IMR-90 (cell line): ENCODE results near the gene ALDH6A1. TPM values are rescaled to one million over a fixed set of nuclear protein-coding genes. Genes with fewer than 3 reads are reported as not detected.

Experiments used
- ATAC-seq: fragments of 200-7000 bp; cut with Tn5 transposase; 2 replicates; pipeline ENCODE4 v1.9.1; 2020; ENCODE audit warnings: low read depth, mild to moderate bottlenecking, moderate library complexity
- BruUV-seq: library from RNA; stranded (reverse); fragments of 400-500 nt; replicated peaks from 2 replicates; lab custom pipeline; 2021; lab: Mats Ljungman, UMichigan
- CTCF ChIA-PET: fragments of 300-600 bp; formaldehyde crosslinking; extraction: SDS; loops from one replicate; lab custom pipeline; 2021; ENCODE audit warnings: antibody characterized with exemption; lab: Yijun Ruan, JAX
- POLR2A ChIA-PET: fragments of 300-600 bp; sonication (Branson Sonifier 250); formaldehyde crosslinking; loops from one replicate; lab custom pipeline; 2022; ENCODE audit warnings: antibody characterized with exemption; ENCODE audit not compliant: unreplicated experiment; lab: Charles Lee
- DNase-seq: peaks from one replicate; pipeline ENCODE4 v3.0.0; 2013
- H2AFZ ChIP-seq: replicated peaks from 2 replicates; pipeline ENCODE3; 2013; ENCODE audit warnings: low read length, mild to moderate bottlenecking; ENCODE audit not compliant: poor library complexity
- H2AK5ac ChIP-seq: 2 replicates; pipeline ENCODE4 v1.6.1; 2013; ENCODE audit warnings: low read depth, low read length, inconsistent platforms
- H2AK9ac ChIP-seq: replicated peaks from 2 replicates; pipeline ENCODE3; 2013; ENCODE audit warnings: mild to moderate bottlenecking, low read depth, low read length, moderate library complexity; ENCODE audit not compliant: poor library complexity
- H2BK120ac ChIP-seq: 2 replicates; pipeline ENCODE4 v1.6.1; 2013; ENCODE audit warnings: low read depth, low read length, inconsistent platforms
- H2BK15ac ChIP-seq: 3 replicates; pipeline ENCODE4 v1.6.1; 2013; ENCODE audit warnings: low read depth, low read length, inconsistent platforms
- H2BK20ac ChIP-seq: 2 replicates; pipeline ENCODE4 v1.6.1; 2013; ENCODE audit warnings: low read depth, mild to moderate bottlenecking, inconsistent platforms, low read length, moderate library complexity
- H2BK5ac ChIP-seq: 2 replicates; pipeline ENCODE4 v1.6.1; 2013; ENCODE audit warnings: mild to moderate bottlenecking, low read depth, low read length, inconsistent platforms; ENCODE audit not compliant: poor library complexity, severe bottlenecking
- H3K14ac ChIP-seq: replicated peaks from 2 replicates; pipeline ENCODE4 v1.6.1; 2013; ENCODE audit warnings: low read depth, low read length, inconsistent platforms
- H3K18ac ChIP-seq: 2 replicates; pipeline ENCODE4 v1.6.1; 2013; ENCODE audit warnings: low read depth, low read length, control low read depth
- H3K23ac ChIP-seq: 2 replicates; pipeline ENCODE4 v1.6.1; 2013; ENCODE audit warnings: low read depth, low read length, inconsistent platforms
- H3K27ac ChIP-seq: 2 replicates; pipeline ENCODE4 v1.5.1; 2013; ENCODE audit warnings: mild to moderate bottlenecking, control low read depth, low read length; ENCODE audit not compliant: insufficient read depth
- H3K27me3 ChIP-seq: 2 replicates; pipeline ENCODE4 v1.6.1; 2013; ENCODE audit warnings: low read length; ENCODE audit not compliant: control insufficient read depth, insufficient read depth
- H3K36me3 ChIP-seq: 2 replicates; pipeline ENCODE4 v1.6.1; 2013; ENCODE audit warnings: low read length, mixed read lengths; ENCODE audit not compliant: control insufficient read depth, insufficient read depth
- H3K4ac ChIP-seq: 2 replicates; pipeline ENCODE4 v1.6.1; 2013; ENCODE audit warnings: low read depth, low read length, inconsistent platforms
- H3K4me1 ChIP-seq: 2 replicates; pipeline ENCODE4 v1.6.1; 2013; ENCODE audit warnings: low read length, mixed read lengths; ENCODE audit not compliant: control insufficient read depth, insufficient read depth
- H3K4me2 ChIP-seq: 2 replicates; pipeline ENCODE4 v1.6.1; 2013; ENCODE audit warnings: low read depth, mild to moderate bottlenecking, control low read depth, low read length, moderate library complexity
- H3K4me3 ChIP-seq: 2 replicates; pipeline ENCODE4 v1.5.1; 2013; ENCODE audit warnings: low read depth, mild to moderate bottlenecking, control low read depth, low read length, moderate library complexity; ENCODE audit not compliant: insufficient read depth
- H3K56ac ChIP-seq: 2 replicates; pipeline ENCODE4 v1.6.1; 2013; ENCODE audit warnings: low read length, inconsistent platforms; ENCODE audit not compliant: insufficient read depth; ENCODE audit errors: extremely low read depth
- H3K79me1 ChIP-seq, 2 experiments: 2 replicates each; pipeline ENCODE4 v1.6.1; 2013; ENCODE audit warnings: low read length in 2 of 2, inconsistent platforms in 1 of 2, low read depth in 1 of 2
- H3K9ac ChIP-seq: 2 replicates; pipeline ENCODE4 v1.6.1; 2013; ENCODE audit warnings: low read depth, low read length, control low read depth
- H3K9me1 ChIP-seq: 2 replicates; pipeline ENCODE4 v1.6.1; 2013; ENCODE audit warnings: low read length, inconsistent platforms; ENCODE audit not compliant: insufficient read depth
- H3K9me3 ChIP-seq: 2 replicates; pipeline ENCODE4 v1.6.1; 2013; ENCODE audit warnings: low read length; ENCODE audit not compliant: control insufficient read depth, insufficient read depth
- H4K20me1 ChIP-seq: 2 replicates; pipeline ENCODE4 v1.6.1; 2013; ENCODE audit warnings: low read length, inconsistent platforms; ENCODE audit not compliant: insufficient read depth
- H4K5ac ChIP-seq: 2 replicates; pipeline ENCODE4 v1.6.1; 2013; ENCODE audit warnings: mild to moderate bottlenecking, low read depth, low read length, control low read depth
- H4K8ac ChIP-seq, 2 experiments: 2 replicates each; pipeline ENCODE4 v1.6.1; 2013; ENCODE audit warnings: low read depth in 2 of 2, low read length in 2 of 2, control low read depth in 1 of 2, inconsistent platforms in 1 of 2
- H4K91ac ChIP-seq: 2 replicates; pipeline ENCODE4 v1.6.1; 2013; ENCODE audit warnings: low read depth, low read length, inconsistent platforms; ENCODE audit not compliant: insufficient read depth
- BHLHE40 ChIP-seq: fragments of 150-350 bp; IDR thresholded peaks from 2 replicates; pipeline ENCODE4 v1.6.1; 2016; ENCODE audit warnings: mild to moderate bottlenecking, low read depth, low read length
- CEBPB ChIP-seq: IDR thresholded peaks from 2 replicates; pipeline ENCODE4 v1.6.1; 2012; ENCODE audit warnings: low read depth, low read length, improper control_type of control experiment
- FOS ChIP-seq: fragments of 150-350 bp; IDR thresholded peaks from 2 replicates; pipeline ENCODE4 v1.6.1; 2016; ENCODE audit warnings: low read depth, low read length
- MAFK ChIP-seq: IDR thresholded peaks from 2 replicates; pipeline ENCODE4 v1.6.1; 2012; ENCODE audit warnings: low read depth, low read length, improper control_type of control experiment
- MAZ ChIP-seq: IDR thresholded peaks from 2 replicates; pipeline ENCODE4 v1.6.1; 2012; ENCODE audit warnings: low read depth, mild to moderate bottlenecking, low read length, improper control_type of control experiment, moderate library complexity, borderline replicate concordance
- MXI1 ChIP-seq: IDR thresholded peaks from 2 replicates; pipeline ENCODE4 v1.6.1; 2012; ENCODE audit warnings: low read depth, mild to moderate bottlenecking, low read length, moderate library complexity, borderline replicate concordance
- NFE2L2 ChIP-seq: fragments of 150-350 bp; IDR thresholded peaks from 2 replicates; pipeline ENCODE4 v1.6.1; 2016; ENCODE audit warnings: low read depth, mild to moderate bottlenecking, low read length
- RAD21 ChIP-seq: IDR thresholded peaks from 2 replicates; pipeline ENCODE4 v1.6.1; 2012; ENCODE audit warnings: low read length, improper control_type of control experiment
- SMC3 ChIP-seq: fragments of 150-350 bp; IDR thresholded peaks from 2 replicates; pipeline ENCODE4 v1.6.1; 2016; ENCODE audit warnings: low read depth, mild to moderate bottlenecking, antibody characterized with exemption, low read length, moderate library complexity
- WGBS, 2 experiments: methylation state at CpG; one replicate each; pipeline versions ENCODE4 v1.1.5 to v1.1.7; 2013; ENCODE audit warnings: missing lambda C conversion rate in 2 of 2; ENCODE audit not compliant: insufficient read length in 1 of 2; ENCODE audit errors: extremely low coverage in 2 of 2; 5-methylcytosine and 5-hydroxymethylcytosine counted together
- dilution Hi-C: fragments of 300-500 bp; cut with HindIII; formaldehyde crosslinking; loops from one replicate; pipeline ENCODE4 v1.14.3; 2018; ENCODE audit warnings: low sequenced_read_pairs; ENCODE audit not compliant: unreplicated experiment
- in situ Hi-C: fragments of 300-500 bp; cut with MboI; formaldehyde crosslinking; loops from 3 replicates; pipeline ENCODE4 v1.14.3; 2019; ENCODE audit warnings: low sequenced_read_pairs, inconsistent platforms, mixed read lengths
- intact Hi-C: fragments of 100-400 bp; cut with micrococcal nuclease; formaldehyde crosslinking; loops from 2 replicates; pipeline ENCODE4 v1.10.0; 2022
- polyA plus RNA-seq, 3 experiments: library from polyadenylated mRNA; depleted of rRNA; stranded (reverse); fragments of >200 nt; gene quantifications; 2 replicates each; pipeline ENCODE4 v1.2.3, GENCODE V29; 2012; ENCODE audit warnings: low replicate concordance in 1 of 3
- total RNA-seq: library from RNA; depleted of rRNA; stranded (reverse); fragments of >200 nt; gene quantifications from 2 replicates; pipeline ENCODE4 v1.2.3, GENCODE V29; 2012
- TF ChIP-seq, protein P1 (sequence below): fragments of 150-350 bp; IDR thresholded peaks from 2 replicates; pipeline ENCODE4 v1.6.1; 2016; ENCODE audit warnings: low read depth, mild to moderate bottlenecking, low read length, moderate library complexity, borderline replicate concordance
- TF ChIP-seq, protein P2 (sequence below): fragments of 150-350 bp; IDR thresholded peaks from 2 replicates; pipeline ENCODE4 v1.6.1; 2017; ENCODE audit warnings: mild to moderate bottlenecking, antibody characterized with exemption, low read length, low read depth

The ALDH6A1 gene
- total and polyA plus RNA-seq, 2 of the 4 experiments (the other 2 are of a cell fraction), result 6.0 to 15.1 TPM

DNA sequence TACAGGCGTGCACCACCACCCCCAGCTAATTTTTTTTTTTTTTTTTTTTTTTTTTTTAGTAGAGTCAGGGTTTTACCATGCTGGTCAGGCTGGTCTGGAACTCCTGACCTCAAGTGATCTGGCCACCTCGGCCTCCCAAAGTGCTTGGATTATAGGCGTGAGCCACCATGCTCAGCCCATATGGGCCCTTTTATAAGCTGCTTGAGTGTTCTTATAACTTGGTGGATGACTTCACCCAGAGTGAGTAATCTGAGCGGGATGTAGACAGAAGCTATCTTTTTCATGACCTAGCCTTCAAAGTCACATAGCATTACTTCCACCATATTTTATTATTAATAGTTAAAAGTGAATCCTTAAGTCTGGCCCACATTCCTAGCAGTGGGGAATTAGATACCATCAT lies 48.7 kb downstream of the ALDH6A1 start:
- peak; percentile 90 for ATAC-seq

More for the DNA sequence above, 48.7 kb downstream of the ALDH6A1 start:
- Histone ChIP-seq H3K27ac (no peak overlapping the region), H3K4me3 (no peak overlapping the region), H3K27me3 (no peaks in the 10 kb centered on the region), H2BK20ac (no peak overlapping the region), H3K14ac (no peak overlapping the region), H3K36me3 (no peaks in the 10 kb centered on the region), H3K9me1 (no peaks in the 10 kb centered on the region), H3K9ac (no peak overlapping the region), H4K8ac (no peak overlapping the region), H2BK15ac (no peak overlapping the region), H4K5ac (no peak overlapping the region), H3K18ac (no peak overlapping the region), H2BK5ac (no peak overlapping the region), H2AK9ac (no peak overlapping the region), H3K4me1 (no peaks in the 10 kb centered on the region), H2BK120ac (no peak overlapping the region), H3K56ac (no peak overlapping the region), H3K9me3 (no peaks in the 10 kb centered on the region), H3K4me2 (no peak overlapping the region), H3K23ac (no peak overlapping the region), H2AK5ac (no peak overlapping the region), H3K79me1 (no peaks in the 10 kb centered on the region), H4K20me1 (no peaks in the 10 kb centered on the region), H4K91ac (no peak overlapping the region), H2AFZ (no peak overlapping the region), H3K4ac (no peak overlapping the region)
- dilution Hi-C loops (no loop called here), in situ Hi-C loops (loop anchor here (25.0 kb wide), 1 partner anchor 523 kb away; no protein-coding TSS in a partner anchor), intact Hi-C loops (loop anchor here (5.0 kb wide), 1 partner anchor 308 kb away; no protein-coding TSS in a partner anchor)
- TF ChIP-seq FOS, result no peak
- no peak for TF ChIP-seq MAFK
- TF ChIP-seq MAZ, result no peak
- TF ChIP-seq RAD21, result no peak
- TF ChIP-seq CEBPB, result no peak
- no peak for TF ChIP-seq NFE2L2
- TF ChIP-seq SMC3, result no peak
- TF ChIP-seq, protein P1, sequence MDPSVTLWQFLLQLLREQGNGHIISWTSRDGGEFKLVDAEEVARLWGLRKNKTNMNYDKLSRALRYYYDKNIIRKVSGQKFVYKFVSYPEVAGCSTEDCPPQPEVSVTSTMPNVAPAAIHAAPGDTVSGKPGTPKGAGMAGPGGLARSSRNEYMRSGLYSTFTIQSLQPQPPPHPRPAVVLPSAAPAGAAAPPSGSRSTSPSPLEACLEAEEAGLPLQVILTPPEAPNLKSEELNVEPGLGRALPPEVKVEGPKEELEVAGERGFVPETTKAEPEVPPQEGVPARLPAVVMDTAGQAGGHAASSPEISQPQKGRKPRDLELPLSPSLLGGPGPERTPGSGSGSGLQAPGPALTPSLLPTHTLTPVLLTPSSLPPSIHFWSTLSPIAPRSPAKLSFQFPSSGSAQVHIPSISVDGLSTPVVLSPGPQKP, result no peak
- TF ChIP-seq BHLHE40, result no peak
- no peak for TF ChIP-seq MXI1
- TF ChIP-seq, protein P2, sequence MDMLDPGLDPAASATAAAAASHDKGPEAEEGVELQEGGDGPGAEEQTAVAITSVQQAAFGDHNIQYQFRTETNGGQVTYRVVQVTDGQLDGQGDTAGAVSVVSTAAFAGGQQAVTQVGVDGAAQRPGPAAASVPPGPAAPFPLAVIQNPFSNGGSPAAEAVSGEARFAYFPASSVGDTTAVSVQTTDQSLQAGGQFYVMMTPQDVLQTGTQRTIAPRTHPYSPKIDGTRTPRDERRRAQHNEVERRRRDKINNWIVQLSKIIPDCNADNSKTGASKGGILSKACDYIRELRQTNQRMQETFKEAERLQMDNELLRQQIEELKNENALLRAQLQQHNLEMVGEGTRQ, result no peak
- 67% methylated on average over 1 of the region's 4 CpGs; no CpG with 5 or more reads in 1 of the 2 experiments for WGBS, 2 experiments
- peak; percentile 80 for DNase-seq
- CTCF ChIA-PET, result no interaction called here
- POLR2A ChIA-PET, result no interaction called here
- BruUV-seq, result no TSS peak
